ENCODE results near the gene SLIT3. TPM values are rescaled to one million over a fixed set of nuclear protein-coding genes. Genes with fewer than 3 reads are reported as not detected.

The SLIT3 gene
- total RNA-seq, 1 experiment from 2014 or later: 0.92 TPM

GRCh38 chr5:168936511-168936910, 364.4 kb downstream of the SLIT3 start:
- no peaks in the 10 kb centered on the region for H3K79me1 ChIP-seq (ENCODE audit: insufficient read depth, low read depth, low read length, poor library complexity, severe bottlenecking)
- no peak overlapping the region for H2BK5ac ChIP-seq (ENCODE audit: insufficient read length, low read length)
- no peak overlapping the region for H3K4ac ChIP-seq (ENCODE audit: low read depth, low read length)
- H2BK20ac ChIP-seq (ENCODE audit: low read depth, low read length, poor library complexity, severe bottlenecking): no peak overlapping the region
- no CpG with 5 or more reads among the region's 7 CpGs for WGBS (ENCODE audit: extremely low coverage, insufficient read length, low lambda C conversion rate)
- Mint-ChIP-seq H3K36me3 (ENCODE audit: insufficient read depth in 1 of 3, low read depth in 3 of 3) (no peaks in the 10 kb centered on the region), H3K9me3 (no peaks in the 10 kb centered on the region), H3K4me1 (peaks cover 12 to 13% of the 10 kb centered on the region in 2 experiments), H3K27me3 (ENCODE audit: low read depth) (peaks cover 1% of the 10 kb centered on the region), H3K27ac (no peak overlapping the region), H3K4me3 (no peak overlapping the region)
- no peak overlapping the region for H3K9ac ChIP-seq (ENCODE audit: extremely low read depth, insufficient read length, low read length)
- no peaks in the 10 kb centered on the region for H3K9me3 ChIP-seq (ENCODE audit: control insufficient read depth, low read depth, low read length)
- no peak overlapping the region for H3K23ac ChIP-seq (ENCODE audit: insufficient read length, low read depth, low read length)
- no peak for DNase-seq
- TF ChIP-seq CTCF (conservative IDR thresholded peaks at IDR 0.05): no peak
- H2BK120ac ChIP-seq (ENCODE audit: low read depth, low read length, poor library complexity, severe bottlenecking): no peak overlapping the region
- H4K5ac ChIP-seq (ENCODE audit: insufficient read length, low read depth, low read length): no peak overlapping the region
- no peak overlapping the region for H3K14ac ChIP-seq (ENCODE audit: insufficient read depth, low read length)
- H2BK15ac ChIP-seq (ENCODE audit: low read depth, low read length): no peak overlapping the region
- no peak overlapping the region for H4K8ac ChIP-seq (replicated peaks; ENCODE audit: insufficient read length, low read depth, low read length)
- H4K20me1 ChIP-seq (ENCODE audit: control insufficient read depth, insufficient read depth, insufficient read length): no peaks in the 10 kb centered on the region
- no peak overlapping the region for H3K56ac ChIP-seq (ENCODE audit: insufficient read length, low read depth, low read length)
- H3K4me2 ChIP-seq (ENCODE audit: insufficient read depth, insufficient read length, low read length): no peak overlapping the region
- no peak overlapping the region for H2AFZ ChIP-seq (ENCODE audit: low read length)
- H3T11ph ChIP-seq (ENCODE audit: low read length): no peak overlapping the region
- no peaks in the 10 kb centered on the region for H3K27me3 ChIP-seq (ENCODE audit: insufficient read depth, low read length)
- no peak overlapping the region for H3K18ac ChIP-seq (ENCODE audit: insufficient read length, low read depth, low read length)
- H3K79me2 ChIP-seq (ENCODE audit: insufficient read depth, low read length): no peaks in the 10 kb centered on the region
- no peak overlapping the region for H2BK12ac ChIP-seq (ENCODE audit: insufficient read length, low read depth, low read length)
- peaks cover 2% of the 10 kb centered on the region; the same call in 1 of the 2 replicates for H3K4me1 ChIP-seq (ENCODE audit: insufficient read depth, low read length)
- H2AK5ac ChIP-seq (ENCODE audit: insufficient read length, low read length): no peak overlapping the region
- no peaks in the 10 kb centered on the region for H3K23me2 ChIP-seq (ENCODE audit: insufficient read length, low read depth, low read length, poor library complexity, severe bottlenecking)
- no peak overlapping the region for H4K91ac ChIP-seq (ENCODE audit: insufficient read length, low read depth, low read length)
- H3K27ac ChIP-seq (ENCODE audit: insufficient read length, low read depth, low read length): no peak overlapping the region
